GM18867 (cell line): ENCODE data around the gene GNPTG.

ENCODE experiments used
- ATAC-seq: cut with Tn5 transposase; IDR thresholded peaks from one replicate; pipeline ENCODE4 v1.9.1; 2021; ENCODE audit warnings: mild to moderate bottlenecking, moderate library complexity; ENCODE audit not compliant: unreplicated experiment

GNPTG gene

GRCh38 chr16:1351582-1352362 is at the start of gene GNPTG, which contains the start of gene TSR3:
Gene GNPTG (plus strand): TSS chr16:1351931. CDS start chr16:1351966, 35 bp downstream.
Gene TSR3 (minus strand): TSS chr16:1351878. CDS start chr16:1351804, 74 bp downstream.
- ATAC-seq, result peak; percentile 64

DNA sequence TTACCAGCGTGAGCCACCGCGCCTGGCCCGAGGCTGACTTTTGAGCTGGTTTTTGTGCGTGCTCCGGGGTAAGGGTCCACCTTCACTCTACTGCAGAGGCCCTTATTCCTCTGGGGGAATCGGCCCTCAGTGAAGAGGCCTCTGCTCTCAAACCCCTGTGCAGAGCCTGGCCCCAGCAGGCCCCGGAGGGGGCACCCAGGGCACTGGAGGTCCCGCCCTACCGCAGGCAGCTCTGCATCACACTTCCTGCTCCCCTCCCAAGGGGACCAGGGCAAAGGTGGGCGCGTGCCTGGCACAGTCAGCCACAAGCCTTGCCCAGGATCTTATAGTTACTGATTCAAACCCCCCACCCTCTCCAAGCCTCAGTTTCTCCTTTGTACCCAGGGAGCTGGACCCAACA is 45.9 kb upstream of the GNPTG start:
- no peak for ATAC-seq

DNA sequence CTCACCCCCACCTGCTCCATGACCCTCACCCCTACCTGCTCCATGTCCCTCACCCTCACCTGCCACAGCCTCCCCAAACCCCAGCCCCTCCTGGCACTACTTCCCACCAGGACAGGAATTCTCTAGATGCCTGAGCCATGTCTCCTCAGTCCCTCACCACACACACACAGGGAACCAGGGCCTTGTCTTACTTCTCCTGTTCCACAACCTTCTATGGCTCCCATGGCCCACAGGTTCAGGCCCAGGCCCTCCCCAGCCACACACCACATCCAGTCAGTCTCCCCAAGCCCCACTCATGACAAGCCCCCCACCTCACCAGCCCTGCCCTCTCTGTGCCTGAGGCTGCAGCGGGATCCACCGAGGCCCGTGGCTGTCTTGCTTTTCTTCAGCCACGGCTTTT is 45.4 kb upstream of the GNPTG start:
- no peak for ATAC-seq

GRCh38 chr16:1308036-1308976 is 43.4 kb upstream of the GNPTG start:
- peak; percentile 28 for ATAC-seq

- ATAC-seq, result peak; percentile 59
These were observed 42.5 kb upstream of the GNPTG start, which contains the start of gene UBE2I for GRCh38 chr16:1308977-1309885. Gene UBE2I (plus strand): TSS chr16:1309636. CDS start chr16:1314031, 4,395 bp downstream.

- ATAC-seq, result peak; percentile 4
These were observed 41.6 kb upstream of the GNPTG start for GRCh38 chr16:1309888-1310831.

DNA sequence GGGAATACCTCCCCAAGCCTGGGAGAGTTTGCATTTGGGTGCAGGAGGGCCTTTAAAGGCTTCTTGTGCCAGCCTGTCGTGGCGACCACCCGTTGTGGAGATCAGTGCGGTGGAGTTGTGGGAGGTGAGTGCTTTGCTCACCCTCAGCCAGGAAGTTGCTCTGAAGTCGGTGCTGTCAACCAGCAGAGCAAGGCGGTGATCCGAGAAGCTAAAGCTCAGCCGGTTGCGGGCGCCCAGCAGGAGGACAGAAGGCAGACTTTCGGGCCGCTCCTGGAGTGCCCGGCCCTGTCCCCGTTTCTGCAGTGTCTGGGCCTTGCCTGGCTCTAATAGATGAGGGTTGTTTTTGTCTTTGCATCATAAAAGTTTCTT is 40.9 kb upstream of the GNPTG start:
- ATAC-seq, result no peak

- no peak for ATAC-seq
These were observed 40.5 kb upstream of the GNPTG start for GRCh38 chr16:1311212-1311737.

DNA sequence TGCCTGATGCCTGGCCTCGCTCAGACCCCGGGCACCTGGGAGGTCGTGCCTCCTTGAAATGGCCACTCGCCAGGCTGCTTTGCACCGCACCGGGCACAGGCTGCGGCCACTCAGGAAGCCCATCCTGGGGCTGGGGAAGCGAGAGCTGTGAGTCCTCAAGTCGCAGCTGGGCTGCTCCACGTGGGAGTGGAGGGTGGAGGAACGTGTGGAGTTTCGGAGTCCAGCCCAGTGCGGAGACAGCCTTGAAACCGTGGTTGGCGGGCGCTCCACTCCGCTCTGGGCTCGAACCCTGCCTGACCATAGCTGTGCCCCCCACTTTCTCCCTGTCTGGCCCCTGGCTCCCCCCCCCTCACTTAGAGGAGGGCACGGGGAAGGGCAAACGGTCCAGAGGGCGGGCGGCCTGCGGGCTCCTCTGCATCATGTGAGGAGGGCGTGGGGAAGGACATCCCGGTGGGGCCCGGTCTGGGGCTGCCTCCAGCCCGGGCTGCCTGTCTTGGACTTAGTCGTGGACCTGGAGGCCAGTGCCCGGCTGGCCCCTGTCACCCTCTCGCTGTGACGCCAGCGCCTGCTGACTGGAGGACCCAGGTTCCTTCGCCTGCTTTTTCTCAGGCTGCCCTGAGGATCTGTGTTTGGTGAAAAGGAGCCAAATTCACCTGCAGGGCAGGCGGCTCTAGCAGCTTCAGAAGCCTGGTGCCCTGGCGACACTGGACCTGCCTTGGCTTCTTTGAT is 39.8 kb upstream of the GNPTG start:
- no peak for ATAC-seq

- no peak for ATAC-seq
These were observed 39.3 kb upstream of the GNPTG start for GRCh38 chr16:1312467-1312816.

- ATAC-seq, result no peak
These were observed 38.8 kb upstream of the GNPTG start for GRCh38 chr16:1312903-1313302.

GRCh38 chr16:1313721-1314369 is 37.9 kb upstream of the GNPTG start:
- no peak for ATAC-seq

GRCh38 chr16:1314399-1315068 is 37.2 kb upstream of the GNPTG start:
- ATAC-seq, result no peak

DNA sequence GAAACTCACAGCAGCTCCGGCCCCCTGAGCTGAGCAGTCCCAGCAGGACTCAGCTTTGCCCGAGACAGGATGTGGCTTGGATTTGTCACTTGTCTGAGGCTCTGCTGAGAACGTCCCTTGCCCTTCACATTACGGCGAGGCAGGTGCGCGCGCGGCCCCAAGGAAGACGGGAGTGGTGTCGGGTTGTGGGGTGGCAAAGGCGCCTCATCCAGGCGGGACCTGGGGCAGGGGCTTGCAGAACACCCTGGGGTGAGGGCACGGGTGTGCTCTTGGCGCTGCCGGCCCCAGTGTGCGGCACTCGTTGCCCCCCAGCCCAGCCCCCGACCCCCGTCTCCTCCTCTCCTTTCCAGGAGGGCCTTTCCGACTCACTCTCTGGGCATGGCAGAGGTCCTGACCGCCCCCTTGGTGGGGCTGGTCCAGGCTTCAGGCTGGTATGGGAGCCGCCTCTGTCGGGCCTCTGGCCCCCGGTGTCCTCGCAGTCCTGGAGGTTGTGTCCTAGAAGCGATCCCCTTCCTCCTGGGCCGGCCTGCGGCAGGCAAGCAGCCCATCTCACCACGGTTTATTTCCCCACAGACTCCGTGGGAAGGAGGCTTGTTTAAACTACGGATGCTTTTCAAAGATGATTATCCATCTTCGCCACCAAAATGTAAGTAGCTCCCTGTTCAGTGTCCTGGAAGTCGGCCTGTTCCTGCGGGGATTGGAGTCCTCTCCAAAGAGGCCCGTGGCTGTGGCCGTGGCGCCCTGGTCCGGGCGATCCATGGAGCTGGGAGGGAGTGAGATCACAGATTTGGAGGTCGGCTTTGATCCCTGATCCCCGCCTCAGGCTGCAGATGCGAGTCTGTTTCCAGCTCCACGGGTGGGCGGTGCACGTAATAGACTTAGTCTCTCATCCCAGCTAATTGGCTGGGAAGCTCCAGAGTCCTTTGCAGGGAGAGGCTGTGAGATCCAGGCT is 36.4 kb upstream of the GNPTG start:
- no peak for ATAC-seq

GRCh38 chr16:1316033-1316405 is 35.7 kb upstream of the GNPTG start:
- ATAC-seq, result no peak

- ATAC-seq, result no peak
These were observed 34.1 kb upstream of the GNPTG start for GRCh38 chr16:1317479-1318267.
